DMS153 treated with DMSO at 0.1 percent for 48 hours (cell line): ENCODE results near the gene PABPN1L.

ENCODE experiments used
- DNase-seq: peaks from one replicate; lab custom pipeline; 2025; ENCODE audit not compliant: unreplicated experiment; lab: John Stamatoyannopoulos, UW

Gene PABPN1L

GRCh38 chr16:88853325-88853941, 13.0 kb downstream of the PABPN1L start:
- DNase-seq = no peak

- DNase-seq = no peak
Observed at GRCh38 chr16:88851616-88852015, 14.8 kb downstream of the PABPN1L start.

- DNase-seq = no peak
Observed at GRCh38 chr16:88850531-88851199, 15.8 kb downstream of the PABPN1L start.

- DNase-seq = no peak
Observed at GRCh38 chr16:88848557-88848956, 17.9 kb downstream of the PABPN1L start.

- DNase-seq = no peak
Observed at GRCh38 chr16:88847654-88848053, 18.8 kb downstream of the PABPN1L start.

GRCh38 chr16:88846088-88846487, 20.4 kb downstream of the PABPN1L start:
- no peak for DNase-seq

- no peak for DNase-seq
Observed at GRCh38 chr16:88844419-88845036, 21.9 kb downstream of the PABPN1L start.

GRCh38 chr16:88843256-88843655, 23.2 kb downstream of the PABPN1L start:
- DNase-seq = no peak

GRCh38 chr16:88842806-88843205, 23.7 kb downstream of the PABPN1L start:
- no peak for DNase-seq

- DNase-seq = no peak
Observed at GRCh38 chr16:88842308-88842756, 24.1 kb downstream of the PABPN1L start.

GRCh38 chr16:88841521-88842307, 24.7 kb downstream of the PABPN1L start:
- no peak for DNase-seq

- no peak for DNase-seq
Observed at GRCh38 chr16:88840600-88841215, 25.8 kb downstream of the PABPN1L start.

- DNase-seq = no peak
Observed at GRCh38 chr16:88839745-88840599, 26.5 kb downstream of the PABPN1L start.

GRCh38 chr16:88839026-88839529, 27.4 kb downstream of the PABPN1L start:
- DNase-seq = no peak

GRCh38 chr16:88838566-88838965, 27.9 kb downstream of the PABPN1L start:
- no peak for DNase-seq

GRCh38 chr16:88837806-88838205, 28.7 kb downstream of the PABPN1L start:
- no peak for DNase-seq

- DNase-seq = no peak
Observed at GRCh38 chr16:88836791-88837190, 29.7 kb downstream of the PABPN1L start.

- DNase-seq = no peak
Observed at GRCh38 chr16:88835818-88836217, 30.6 kb downstream of the PABPN1L start.

- no peak for DNase-seq
Observed at GRCh38 chr16:88835383-88835782, 31.1 kb downstream of the PABPN1L start.

GRCh38 chr16:88834670-88835069, 31.8 kb downstream of the PABPN1L start:
- no peak for DNase-seq
